Right lobe of liver (tissue), 4 donors: ENCODE data around the gene IFT20.

ENCODE experiments used
- CTCF ChIP-seq, 4 donors: fragments of 200-600 bp in 3 of 4; fragments of 450-650 bp in 1 of 4; IDR thresholded peaks; one replicate each; pipeline versions ENCODE4 v1.5.1 to v1.8.0; 2016 to 2022; ENCODE audit warnings: antibody characterized with exemption in 4 of 4, mild to moderate bottlenecking in 2 of 4
- POLR2A ChIP-seq: fragments of 450-650 bp; IDR thresholded peaks from one replicate; pipeline ENCODE4 v1.6.1; 2017; ENCODE audit warnings: antibody characterized with exemption, mild to moderate bottlenecking
- donor health status: DM: no; HTN: no; CAD: no.
- donor health status: DM: no; HTN: no; CAD: no.
- donor health status: DM: no; HTN: yes; CAD: no.

GRCh38 chr17:28348979-28349378 is 13.7 kb upstream of the IFT20 start:
- TF ChIP-seq CTCF (IDR thresholded peaks at IDR 0.05) (no peak), POLR2A (no peak)
